ENCODE measurements around the gene ECI2. TPM values are rescaled to one million over a fixed set of nuclear protein-coding genes. Genes with fewer than 3 reads are reported as not detected.

ECI2 gene
- total and polyA plus RNA-seq, 2 of the 13 experiments (the other 11 are each of a cell fraction or from before 2014, with no cell fraction given), result 78.5 to 228 TPM

DNA sequence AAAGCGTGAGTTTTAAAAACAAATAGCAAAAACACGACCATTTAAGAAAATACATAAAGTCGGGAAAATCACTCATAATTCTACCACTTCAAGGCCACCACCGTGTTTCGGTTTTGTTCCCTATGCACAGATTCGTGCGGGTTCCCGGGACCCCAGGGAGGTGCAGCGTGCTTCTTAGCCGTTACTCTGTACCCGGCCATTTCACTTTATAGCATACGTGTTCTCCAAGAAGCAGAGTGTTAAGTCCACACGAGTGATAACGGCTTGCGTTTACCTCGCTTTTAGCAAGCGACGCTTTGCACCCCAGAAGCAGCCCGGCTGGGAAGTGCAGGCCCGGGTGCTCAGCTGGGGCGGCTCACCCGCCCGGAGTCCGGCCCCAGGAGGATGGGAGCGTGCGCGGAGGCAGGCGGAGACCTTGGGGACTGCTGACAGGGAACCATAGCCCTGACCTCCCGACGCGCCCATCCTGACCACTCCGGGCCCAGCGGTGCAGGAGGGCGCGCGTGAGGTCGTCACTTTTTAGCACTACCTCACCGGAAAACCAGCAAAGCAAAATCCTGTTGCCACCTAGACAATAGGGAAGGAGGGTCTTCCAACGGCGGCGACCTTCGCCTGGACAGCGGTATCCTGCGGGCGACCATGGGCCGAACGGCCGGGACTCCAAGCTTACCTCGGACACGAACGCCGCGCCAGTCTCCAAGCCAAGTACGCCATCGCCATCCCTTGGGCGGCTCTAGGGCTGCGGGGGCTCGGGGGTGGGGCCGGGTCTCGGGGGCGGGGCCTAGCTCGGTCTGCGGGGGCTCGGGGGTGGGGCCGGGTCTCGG is at the start of gene ECI2 (continued):
- TF ChIP-seq, protein P1, sequence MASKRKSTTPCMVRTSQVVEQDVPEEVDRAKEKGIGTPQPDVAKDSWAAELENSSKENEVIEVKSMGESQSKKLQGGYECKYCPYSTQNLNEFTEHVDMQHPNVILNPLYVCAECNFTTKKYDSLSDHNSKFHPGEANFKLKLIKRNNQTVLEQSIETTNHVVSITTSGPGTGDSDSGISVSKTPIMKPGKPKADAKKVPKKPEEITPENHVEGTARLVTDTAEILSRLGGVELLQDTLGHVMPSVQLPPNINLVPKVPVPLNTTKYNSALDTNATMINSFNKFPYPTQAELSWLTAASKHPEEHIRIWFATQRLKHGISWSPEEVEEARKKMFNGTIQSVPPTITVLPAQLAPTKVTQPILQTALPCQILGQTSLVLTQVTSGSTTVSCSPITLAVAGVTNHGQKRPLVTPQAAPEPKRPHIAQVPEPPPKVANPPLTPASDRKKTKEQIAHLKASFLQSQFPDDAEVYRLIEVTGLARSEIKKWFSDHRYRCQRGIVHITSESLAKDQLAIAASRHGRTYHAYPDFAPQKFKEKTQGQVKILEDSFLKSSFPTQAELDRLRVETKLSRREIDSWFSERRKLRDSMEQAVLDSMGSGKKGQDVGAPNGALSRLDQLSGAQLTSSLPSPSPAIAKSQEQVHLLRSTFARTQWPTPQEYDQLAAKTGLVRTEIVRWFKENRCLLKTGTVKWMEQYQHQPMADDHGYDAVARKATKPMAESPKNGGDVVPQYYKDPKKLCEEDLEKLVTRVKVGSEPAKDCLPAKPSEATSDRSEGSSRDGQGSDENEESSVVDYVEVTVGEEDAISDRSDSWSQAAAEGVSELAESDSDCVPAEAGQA (IDR thresholded peaks at IDR 0.05; ENCODE audit: low read depth), result no peak
- TF ChIP-seq, protein P1 (CRISPR knock-in tag; IDR thresholded peaks at IDR 0.05; ENCODE audit: borderline replicate concordance), result peak; percentile 71; the same call in 1 of the 2 replicates
- TF ChIP-seq SMARCC2 (IDR thresholded peaks at IDR 0.05) (no peak), ZNF12 (CRISPR knock-in tag; IDR thresholded peaks at IDR 0.05) (peak; percentile 65), ZNF615 (CRISPR knock-in tag; IDR thresholded peaks at IDR 0.05; ENCODE audit: borderline replicate concordance) (no peak), ZNF333 (CRISPR knock-in tag; IDR thresholded peaks at IDR 0.05; ENCODE audit: borderline replicate concordance) (0 out of 2 replicates have a peak, but pooled peaks have one; percentile 80), IRF2 (CRISPR knock-in tag; IDR thresholded peaks at IDR 0.05) (peak; percentile 19; the same call in 1 of the 2 replicates), ZNF570 (CRISPR knock-in tag; IDR thresholded peaks at IDR 0.05; ENCODE audit: borderline replicate concordance) (0 out of 2 replicates have a peak, but pooled peaks have one; percentile 56), MLLT10 (CRISPR knock-in tag; IDR thresholded peaks at IDR 0.05) (no peak; the same call in 1 of the 2 replicates), YY1 (IDR thresholded peaks at IDR 0.05; ENCODE audit: insufficient read depth, insufficient replicate concordance, low read depth, low read length) (peak; percentile 87), ARID2 (CRISPR knock-in tag; IDR thresholded peaks at IDR 0.05; ENCODE audit: borderline replicate concordance) (peak; percentile 78; the same call in 1 of the 2 replicates), ZNF83 (CRISPR knock-in tag; IDR thresholded peaks at IDR 0.05; ENCODE audit: borderline replicate concordance) (peak; percentile 79)
- TF ChIP-seq, protein P2, sequence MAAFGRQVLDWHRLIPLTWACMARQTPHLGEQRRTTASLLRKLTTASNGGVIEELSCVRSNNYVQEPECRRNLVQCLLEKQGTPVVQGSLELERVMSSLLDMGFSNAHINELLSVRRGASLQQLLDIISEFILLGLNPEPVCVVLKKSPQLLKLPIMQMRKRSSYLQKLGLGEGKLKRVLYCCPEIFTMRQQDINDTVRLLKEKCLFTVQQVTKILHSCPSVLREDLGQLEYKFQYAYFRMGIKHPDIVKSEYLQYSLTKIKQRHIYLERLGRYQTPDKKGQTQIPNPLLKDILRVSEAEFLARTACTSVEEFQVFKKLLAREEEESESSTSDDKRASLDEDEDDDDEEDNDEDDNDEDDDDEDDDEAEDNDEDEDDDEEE (CRISPR knock-in tag; IDR thresholded peaks at IDR 0.05), result peak; percentile 73; the same call in 1 of the 2 replicates
- TF ChIP-seq, protein P3, sequence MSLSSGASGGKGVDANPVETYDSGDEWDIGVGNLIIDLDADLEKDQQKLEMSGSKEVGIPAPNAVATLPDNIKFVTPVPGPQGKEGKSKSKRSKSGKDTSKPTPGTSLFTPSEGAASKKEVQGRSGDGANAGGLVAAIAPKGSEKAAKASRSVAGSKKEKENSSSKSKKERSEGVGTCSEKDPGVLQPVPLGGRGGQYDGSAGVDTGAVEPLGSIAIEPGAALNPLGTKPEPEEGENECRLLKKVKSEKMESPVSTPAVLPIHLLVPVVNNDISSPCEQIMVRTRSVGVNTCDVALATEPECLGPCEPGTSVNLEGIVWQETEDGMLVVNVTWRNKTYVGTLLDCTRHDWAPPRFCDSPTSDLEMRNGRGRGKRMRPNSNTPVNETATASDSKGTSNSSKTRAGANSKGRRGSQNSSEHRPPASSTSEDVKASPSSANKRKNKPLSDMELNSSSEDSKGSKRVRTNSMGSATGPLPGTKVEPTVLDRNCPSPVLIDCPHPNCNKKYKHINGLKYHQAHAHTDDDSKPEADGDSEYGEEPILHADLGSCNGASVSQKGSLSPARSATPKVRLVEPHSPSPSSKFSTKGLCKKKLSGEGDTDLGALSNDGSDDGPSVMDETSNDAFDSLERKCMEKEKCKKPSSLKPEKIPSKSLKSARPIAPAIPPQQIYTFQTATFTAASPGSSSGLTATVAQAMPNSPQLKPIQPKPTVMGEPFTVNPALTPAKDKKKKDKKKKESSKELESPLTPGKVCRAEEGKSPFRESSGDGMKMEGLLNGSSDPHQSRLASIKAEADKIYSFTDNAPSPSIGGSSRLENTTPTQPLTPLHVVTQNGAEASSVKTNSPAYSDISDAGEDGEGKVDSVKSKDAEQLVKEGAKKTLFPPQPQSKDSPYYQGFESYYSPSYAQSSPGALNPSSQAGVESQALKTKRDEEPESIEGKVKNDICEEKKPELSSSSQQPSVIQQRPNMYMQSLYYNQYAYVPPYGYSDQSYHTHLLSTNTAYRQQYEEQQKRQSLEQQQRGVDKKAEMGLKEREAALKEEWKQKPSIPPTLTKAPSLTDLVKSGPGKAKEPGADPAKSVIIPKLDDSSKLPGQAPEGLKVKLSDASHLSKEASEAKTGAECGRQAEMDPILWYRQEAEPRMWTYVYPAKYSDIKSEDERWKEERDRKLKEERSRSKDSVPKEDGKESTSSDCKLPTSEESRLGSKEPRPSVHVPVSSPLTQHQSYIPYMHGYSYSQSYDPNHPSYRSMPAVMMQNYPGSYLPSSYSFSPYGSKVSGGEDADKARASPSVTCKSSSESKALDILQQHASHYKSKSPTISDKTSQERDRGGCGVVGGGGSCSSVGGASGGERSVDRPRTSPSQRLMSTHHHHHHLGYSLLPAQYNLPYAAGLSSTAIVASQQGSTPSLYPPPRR (CRISPR knock-in tag; IDR thresholded peaks at IDR 0.05; ENCODE audit: borderline replicate concordance), result peak; percentile 57
- TF ChIP-seq, protein P4, sequence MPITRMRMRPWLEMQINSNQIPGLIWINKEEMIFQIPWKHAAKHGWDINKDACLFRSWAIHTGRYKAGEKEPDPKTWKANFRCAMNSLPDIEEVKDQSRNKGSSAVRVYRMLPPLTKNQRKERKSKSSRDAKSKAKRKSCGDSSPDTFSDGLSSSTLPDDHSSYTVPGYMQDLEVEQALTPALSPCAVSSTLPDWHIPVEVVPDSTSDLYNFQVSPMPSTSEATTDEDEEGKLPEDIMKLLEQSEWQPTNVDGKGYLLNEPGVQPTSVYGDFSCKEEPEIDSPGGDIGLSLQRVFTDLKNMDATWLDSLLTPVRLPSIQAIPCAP (CRISPR knock-in tag; IDR thresholded peaks at IDR 0.05; ENCODE audit: low read depth), result 0 out of 2 replicates have a peak, but pooled peaks have one; percentile 28

All from HepG2 (cell line).